22Rv1 (cell line): ENCODE results near the gene TRNP1.

Source experiments
- H3K27ac ChIP-seq: fragments of 450-650 bp; 2 replicates; pipeline ENCODE4 v1.5.1; 2017
- ZFX ChIP-seq: fragments of 450-650 bp; IDR thresholded peaks from 2 replicates; pipeline ENCODE4 v1.6.1; 2017; ENCODE audit warnings: antibody characterized with exemption, borderline replicate concordance
- TF ChIP-seq, protein P1 (sequence below): fragments of 450-650 bp; IDR thresholded peaks from 2 replicates; pipeline ENCODE4 v1.5.1; 2017; ENCODE audit warnings: mild to moderate bottlenecking

The TRNP1 gene

DNA sequence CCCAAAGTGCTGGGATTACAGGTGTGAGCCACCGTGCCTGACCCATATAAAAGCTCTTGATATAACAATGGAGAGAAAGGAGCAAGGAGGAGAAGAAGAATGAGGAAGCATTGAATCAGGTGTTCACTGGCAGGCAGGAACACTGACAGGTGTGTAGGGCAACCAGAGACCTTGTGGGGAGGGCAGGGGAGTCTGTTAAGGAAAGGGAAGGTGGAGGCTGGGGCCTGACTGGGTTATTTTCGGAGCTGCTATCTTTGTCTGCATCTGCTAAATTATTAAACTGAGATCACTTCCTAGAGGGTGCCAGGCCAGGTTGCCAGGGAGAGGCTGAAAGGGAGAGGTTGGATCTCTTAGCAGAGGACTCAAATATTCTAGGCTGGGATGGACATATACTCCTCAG, 6.8 kb upstream of the TRNP1 start:
- TF ChIP-seq ZFX: no peak
- TF ChIP-seq, protein P1, sequence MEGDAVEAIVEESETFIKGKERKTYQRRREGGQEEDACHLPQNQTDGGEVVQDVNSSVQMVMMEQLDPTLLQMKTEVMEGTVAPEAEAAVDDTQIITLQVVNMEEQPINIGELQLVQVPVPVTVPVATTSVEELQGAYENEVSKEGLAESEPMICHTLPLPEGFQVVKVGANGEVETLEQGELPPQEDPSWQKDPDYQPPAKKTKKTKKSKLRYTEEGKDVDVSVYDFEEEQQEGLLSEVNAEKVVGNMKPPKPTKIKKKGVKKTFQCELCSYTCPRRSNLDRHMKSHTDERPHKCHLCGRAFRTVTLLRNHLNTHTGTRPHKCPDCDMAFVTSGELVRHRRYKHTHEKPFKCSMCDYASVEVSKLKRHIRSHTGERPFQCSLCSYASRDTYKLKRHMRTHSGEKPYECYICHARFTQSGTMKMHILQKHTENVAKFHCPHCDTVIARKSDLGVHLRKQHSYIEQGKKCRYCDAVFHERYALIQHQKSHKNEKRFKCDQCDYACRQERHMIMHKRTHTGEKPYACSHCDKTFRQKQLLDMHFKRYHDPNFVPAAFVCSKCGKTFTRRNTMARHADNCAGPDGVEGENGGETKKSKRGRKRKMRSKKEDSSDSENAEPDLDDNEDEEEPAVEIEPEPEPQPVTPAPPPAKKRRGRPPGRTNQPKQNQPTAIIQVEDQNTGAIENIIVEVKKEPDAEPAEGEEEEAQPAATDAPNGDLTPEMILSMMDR: no peak

GRCh38 chr1:26989403-26990109, 3.9 kb upstream of the TRNP1 start:
- peak overlapping the region; percentile 93 for H3K27ac ChIP-seq

More for the DNA sequence above, 6.8 kb upstream of the TRNP1 start:
- H3K27ac ChIP-seq: peak overlapping the region; percentile 40

DNA sequence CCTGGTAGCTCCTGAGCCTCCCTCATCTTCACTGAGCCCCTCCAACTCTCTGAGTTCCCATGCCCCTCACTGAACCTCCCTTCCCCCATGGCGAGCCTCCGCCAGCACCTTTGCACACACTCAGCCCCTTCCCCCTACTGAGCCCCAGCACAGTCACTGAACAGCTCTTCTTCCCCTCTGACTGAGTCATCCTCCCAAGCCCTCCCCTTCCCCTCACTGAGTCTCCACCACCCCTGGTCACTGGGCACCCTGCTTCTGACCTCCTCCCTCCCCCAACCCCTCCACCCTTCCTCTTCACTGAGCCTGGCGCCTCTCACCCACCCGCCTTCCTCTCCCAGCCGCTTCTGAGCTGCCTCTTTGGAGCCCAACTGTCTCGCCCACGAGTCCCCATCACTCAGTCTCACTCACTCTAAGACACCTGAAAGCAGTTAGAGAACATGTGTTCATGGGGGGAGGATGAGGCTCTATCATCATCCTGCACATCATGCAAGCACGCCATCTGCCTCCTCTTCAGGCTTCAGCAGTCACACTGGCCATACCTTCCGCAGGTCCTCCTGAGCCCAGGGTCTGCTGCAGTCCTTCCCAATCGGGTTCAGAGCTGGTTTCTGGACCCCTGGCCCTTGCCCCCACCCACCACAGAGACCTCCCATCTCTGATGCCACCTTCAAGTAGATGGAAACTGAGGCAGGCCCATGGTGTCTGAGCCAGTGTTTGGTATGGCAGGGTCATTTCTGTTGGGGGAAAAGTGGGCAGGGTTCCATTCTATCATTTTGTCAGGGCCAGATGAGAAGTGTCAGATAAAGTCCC, 2.0 kb upstream of the TRNP1 start:
- TF ChIP-seq ZFX: no peak
- TF ChIP-seq, protein P1: no peak
- peak overlapping the region; percentile 93 for H3K27ac ChIP-seq

DNA sequence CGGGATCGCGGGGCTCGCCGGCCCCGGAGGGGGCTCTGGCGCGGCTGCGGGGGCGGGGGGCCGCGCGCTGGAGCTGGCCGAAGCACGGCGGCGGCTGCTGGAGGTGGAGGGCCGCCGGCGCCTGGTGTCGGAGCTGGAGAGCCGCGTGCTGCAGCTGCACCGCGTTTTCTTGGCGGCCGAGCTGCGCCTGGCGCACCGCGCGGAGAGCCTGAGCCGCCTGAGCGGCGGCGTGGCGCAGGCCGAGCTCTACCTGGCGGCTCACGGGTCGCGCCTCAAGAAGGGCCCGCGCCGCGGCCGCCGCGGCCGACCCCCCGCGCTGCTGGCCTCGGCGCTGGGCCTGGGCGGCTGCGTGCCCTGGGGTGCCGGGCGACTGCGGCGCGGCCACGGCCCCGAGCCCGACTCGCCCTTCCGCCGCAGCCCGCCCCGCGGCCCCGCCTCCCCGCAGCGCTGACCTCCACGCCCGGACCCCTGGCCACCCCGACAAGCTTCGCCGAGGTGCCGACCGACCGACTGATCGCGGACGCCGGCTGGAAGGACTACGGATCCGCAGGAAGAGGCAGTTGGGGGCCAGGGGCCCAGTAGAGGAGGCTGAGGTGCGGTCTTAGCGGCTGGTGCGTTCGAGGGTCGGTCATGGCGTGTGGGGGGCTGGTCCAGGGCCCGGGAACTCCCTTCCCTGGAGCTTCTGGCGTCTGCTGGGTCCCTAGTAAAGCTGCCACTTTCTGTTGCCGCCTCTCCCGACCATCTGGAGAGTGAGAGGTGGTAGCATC, 711 bp downstream of the TRNP1 start:
- peak overlapping the region; percentile 71 for H3K27ac ChIP-seq
- TF ChIP-seq, protein P1: no peak
- TF ChIP-seq ZFX: no peak

GRCh38 chr1:26994787-26995517, 1.5 kb downstream of the TRNP1 start:
- peak overlapping the region; percentile 71 for H3K27ac ChIP-seq
- TF ChIP-seq, protein P1: no peak
- no peak for TF ChIP-seq ZFX

GRCh38 chr1:26996024-26996423, 2.5 kb downstream of the TRNP1 start:
- peak overlapping the region; percentile 71 for H3K27ac ChIP-seq
- TF ChIP-seq ZFX: no peak
- TF ChIP-seq, protein P1: no peak

DNA sequence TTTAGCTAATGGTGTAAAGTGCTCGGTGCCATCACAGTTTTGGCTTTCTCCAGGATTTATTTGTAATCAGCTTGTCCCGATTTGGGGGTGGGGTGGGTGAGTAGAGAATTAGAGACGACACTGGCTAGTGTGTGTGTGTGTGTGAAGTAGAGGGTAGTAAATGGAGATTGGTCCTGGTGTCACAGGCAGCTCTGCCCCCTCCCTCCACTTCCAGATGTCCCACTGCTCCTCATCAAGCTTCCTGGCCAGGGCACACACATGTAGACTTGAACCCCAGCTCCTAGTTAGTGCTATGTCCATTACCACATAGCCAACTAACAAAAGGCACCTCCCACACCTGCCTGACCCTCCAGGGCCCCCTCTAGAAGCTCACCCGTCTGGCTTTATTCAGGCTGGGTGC, 3.2 kb downstream of the TRNP1 start:
- H3K27ac ChIP-seq: peak overlapping the region; percentile 71

More for the DNA sequence above, 3.2 kb downstream of the TRNP1 start:
- TF ChIP-seq ZFX: no peak
- TF ChIP-seq, protein P1: no peak
